Mammary epithelial cell (primary cell): Measurements from ENCODE around the gene SH2D2A.
A peak's percentile ranks its signal among the peaks of the same experiment; 100 is the strongest.

Source experiments
- EZH2 ChIP-seq: IDR thresholded peaks from 2 replicates; pipeline ENCODE4 v1.6.1; 2012; ENCODE audit warnings: low read length, inconsistent platforms, borderline replicate concordance
- TF ChIP-seq, protein P1 (sequence below), 2 donors: IDR thresholded peaks in 1 of 2; conservative IDR thresholded peaks in 1 of 2; 2 replicates each; pipeline ENCODE4 v1.5.1; 2011 to 2012; ENCODE audit warnings: inconsistent platforms in 2 of 2, low read length in 2 of 2, mild to moderate bottlenecking in 2 of 2, control low read depth in 1 of 2, low read depth in 1 of 2; ENCODE audit not compliant: insufficient read depth in 1 of 2; ENCODE audit errors: extremely low read depth in 1 of 2

DNA sequence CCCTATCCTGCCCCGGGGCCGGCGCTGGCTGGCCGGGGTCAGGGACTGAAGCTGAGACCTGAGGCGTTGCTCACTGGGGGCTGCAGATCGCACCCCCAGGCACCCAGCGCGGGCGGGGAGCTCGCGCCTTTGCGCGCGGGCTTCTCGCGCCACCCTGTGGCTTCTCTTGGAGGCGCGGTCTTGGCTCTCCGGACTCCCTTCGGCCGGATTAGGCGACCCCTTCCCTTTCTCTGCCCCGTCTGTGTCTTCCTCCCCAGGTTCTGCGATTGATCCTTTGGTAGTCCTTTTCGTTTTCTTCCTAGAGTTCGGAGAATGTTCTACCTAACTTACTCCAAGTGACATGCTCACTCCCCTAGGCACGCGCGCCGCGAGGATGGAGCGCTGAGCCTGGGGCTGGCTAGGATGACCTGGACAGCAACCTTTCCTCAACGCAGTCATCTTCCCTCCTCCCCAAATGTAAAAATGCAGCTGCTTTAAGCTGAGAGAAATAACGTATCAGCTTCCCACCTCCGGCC is 43.5 kb upstream of the SH2D2A start:
- TF ChIP-seq EZH2, result peak; percentile 68
- TF ChIP-seq, protein P1, sequence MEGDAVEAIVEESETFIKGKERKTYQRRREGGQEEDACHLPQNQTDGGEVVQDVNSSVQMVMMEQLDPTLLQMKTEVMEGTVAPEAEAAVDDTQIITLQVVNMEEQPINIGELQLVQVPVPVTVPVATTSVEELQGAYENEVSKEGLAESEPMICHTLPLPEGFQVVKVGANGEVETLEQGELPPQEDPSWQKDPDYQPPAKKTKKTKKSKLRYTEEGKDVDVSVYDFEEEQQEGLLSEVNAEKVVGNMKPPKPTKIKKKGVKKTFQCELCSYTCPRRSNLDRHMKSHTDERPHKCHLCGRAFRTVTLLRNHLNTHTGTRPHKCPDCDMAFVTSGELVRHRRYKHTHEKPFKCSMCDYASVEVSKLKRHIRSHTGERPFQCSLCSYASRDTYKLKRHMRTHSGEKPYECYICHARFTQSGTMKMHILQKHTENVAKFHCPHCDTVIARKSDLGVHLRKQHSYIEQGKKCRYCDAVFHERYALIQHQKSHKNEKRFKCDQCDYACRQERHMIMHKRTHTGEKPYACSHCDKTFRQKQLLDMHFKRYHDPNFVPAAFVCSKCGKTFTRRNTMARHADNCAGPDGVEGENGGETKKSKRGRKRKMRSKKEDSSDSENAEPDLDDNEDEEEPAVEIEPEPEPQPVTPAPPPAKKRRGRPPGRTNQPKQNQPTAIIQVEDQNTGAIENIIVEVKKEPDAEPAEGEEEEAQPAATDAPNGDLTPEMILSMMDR (conservative IDR thresholded peaks at IDR 0.05 in 1 of 2, IDR thresholded peaks at IDR 0.05 in 1 of 2; ENCODE audit: extremely low read depth in 1 of 2, insufficient read depth in 1 of 2, low read depth in 1 of 2, low read length in 2 of 2), result peak; percentile 57 to 83
